ENCODE results near the gene TUB. TPM values are rescaled to one million over a fixed set of nuclear protein-coding genes. Genes with fewer than 3 reads are reported as not detected.

TUB gene
- total and polyA plus RNA-seq, 2 of the 13 experiments (the other 11 are each of a cell fraction or from before 2014, with no cell fraction given) = 4.3 to 5.6 TPM

DNA sequence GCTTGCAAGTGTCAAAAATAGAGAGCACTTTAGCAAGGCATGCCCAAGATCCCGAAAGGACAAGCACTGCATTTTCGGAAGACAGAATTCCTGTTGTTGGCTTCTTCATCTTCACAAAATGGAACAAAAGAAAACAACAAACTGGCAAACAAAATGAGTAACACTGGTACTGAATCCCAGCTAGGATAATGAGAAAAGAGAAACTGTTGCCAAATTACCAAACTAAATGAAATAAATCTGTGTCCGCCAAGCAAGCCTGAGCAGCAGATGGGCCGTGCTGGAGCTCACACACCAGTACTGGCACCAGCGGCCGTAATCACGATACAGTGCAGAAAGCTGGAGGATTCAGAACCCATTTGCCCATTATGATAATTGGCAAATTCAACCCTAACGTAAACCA lies 30.6 kb downstream of the TUB start (continued):
- no peak for TF ChIP-seq HOXD1 (CRISPR knock-in tag; IDR thresholded peaks at IDR 0.05)
- TF ChIP-seq ZNF589 (CRISPR knock-in tag; conservative IDR thresholded peaks at IDR 0.05) = no peak
- TF ChIP-seq NCOR1 (IDR thresholded peaks at IDR 0.05; ENCODE audit: borderline replicate concordance, low read length) = no peak
- no peak for TF ChIP-seq MLLT10 (CRISPR knock-in tag; IDR thresholded peaks at IDR 0.05)
- TF ChIP-seq BRCA1 (CRISPR knock-in tag; IDR thresholded peaks at IDR 0.05) = no peak

- Histone ChIP-seq H3K9me3 (ENCODE audit: low read length) (no peaks in the 10 kb centered on the region), H3K9ac (ENCODE audit: insufficient read depth, low read depth, low read length) (no peak overlapping the region), H3K4me3 (replicated peaks in 1 of 3; ENCODE audit: insufficient read depth in 1 of 3, low read depth in 2 of 3, low read length in 3 of 3) (no peak overlapping the region), H4K20me1 (ENCODE audit: insufficient read depth, low read length) (no peaks in the 10 kb centered on the region), H3K4me1 (ENCODE audit: insufficient read depth, low read length) (no peaks in the 10 kb centered on the region), H3K27ac (ENCODE audit: extremely low read length, insufficient read depth, low read length) (no peak overlapping the region), H2AFZ (ENCODE audit: low read length) (no peak overlapping the region), H3K79me2 (ENCODE audit: insufficient read depth, low read length) (no peaks in the 10 kb centered on the region), H3K4me2 (ENCODE audit: low read depth, low read length) (no peak overlapping the region), H3K27me3 (ENCODE audit: control insufficient read depth in 1 of 2, insufficient read depth in 2 of 2, low read length in 2 of 2) (no peaks in the 10 kb centered on the region), H3K36me3 (replicated peaks in 1 of 2; ENCODE audit: control insufficient read depth in 1 of 2, insufficient read depth in 2 of 2, low read length in 2 of 2) (no peaks in the 10 kb centered on the region)
- ChIA-PET POLR2A (no interaction called here), CTCF (ENCODE audit: low intra/inter-chr PET ratio, low total read pairs) (no interaction called here)
- no peak for DNase-seq (ENCODE audit: low spot score)
- 0% methylated on average over 1 of the region's 1 CpG for WGBS (ENCODE audit: low lambda C conversion rate)
- in situ Hi-C loops (cut with HindIII; ENCODE audit: extremely low pct_ligation_motif_present, low pct_unique_long_range_greater_than_20kb) (no loop called here), intact Hi-C loops (cut with micrococcal nuclease; ENCODE audit: unreplicated experiment) (no loop called here)
- no peak for FAIRE-seq
- no TSS peak for BruUV-seq (replicated peaks)
- no peak for ATAC-seq
- peak; percentile 66 to 84; a peak in 3 of 4 replicates for TF ChIP-seq MAFK (conservative IDR thresholded peaks at IDR 0.05 in 1 of 2, IDR thresholded peaks at IDR 0.05 in 1 of 2; ENCODE audit: low read length in 2 of 2)
- TF ChIP-seq MAFF (IDR thresholded peaks at IDR 0.05; ENCODE audit: low read depth, low read length) = peak; percentile 70; the same call in 1 of the 2 replicates
- TF ChIP-seq SP1 (IDR thresholded peaks at IDR 0.05) = no peak
- TF ChIP-seq SP1 (CRISPR knock-in tag; IDR thresholded peaks at IDR 0.05) = no peak
These were observed 41.3 kb downstream of the TUB start for GRCh38 chr11:8122173-8122764.

Measured in HepG2 (cell line).